A673 (cell line): ENCODE measurements around the gene PRB4. TPM values are rescaled to one million over a fixed set of nuclear protein-coding genes. Genes with fewer than 3 reads are reported as not detected.

Experiments
- BruUV-seq: library from RNA; stranded (reverse); fragments of 400-500 nt; replicated peaks from 2 replicates; lab custom pipeline; 2021; lab: Mats Ljungman, UMichigan
- CTCF ChIA-PET: fragments of 300-600 bp; sonication (Branson Sonifier 250); formaldehyde crosslinking; loops from one replicate; lab custom pipeline; 2022; ENCODE audit warnings: antibody characterized with exemption; lab: Charles Lee
- POLR2A ChIA-PET: fragments of 300-600 bp; sonication (Branson Sonifier 250); formaldehyde crosslinking; loops from one replicate; lab custom pipeline; 2022; ENCODE audit warnings: antibody characterized with exemption; ENCODE audit not compliant: low non-redundant PET; lab: Charles Lee
- DNase-seq: peaks from one replicate; pipeline ENCODE4 v3.0.0-alpha.2; 2015; ENCODE audit warnings: low spot score
- H3K27ac ChIP-seq: fragments of 200-600 bp; sonication (generic); 2 replicates; pipeline ENCODE4 v1.5.1; 2016; ENCODE audit warnings: mixed run types, low read depth, mild to moderate bottlenecking, mixed read lengths, antibody characterized with exemption, low read length; ENCODE audit not compliant: poor library complexity, severe bottlenecking
- H3K27me3 ChIP-seq: fragments of 200-600 bp; sonication (generic); replicated peaks from 2 replicates; pipeline ENCODE4 v1.6.1; 2017; ENCODE audit warnings: mixed run types, low read depth, mild to moderate bottlenecking, mixed read lengths, antibody characterized with exemption, low read length; ENCODE audit not compliant: insufficient read depth, poor library complexity
- H3K36me3 ChIP-seq: fragments of 200-600 bp; sonication (generic); 2 replicates; pipeline ENCODE4 v1.6.1; 2016; ENCODE audit warnings: mixed run types, mild to moderate bottlenecking, mixed read lengths, antibody characterized with exemption, low read length; ENCODE audit not compliant: insufficient read depth, poor library complexity, severe bottlenecking
- H3K4me1 ChIP-seq: fragments of 200-600 bp; sonication (generic); 2 replicates; pipeline ENCODE4 v1.6.1; 2017; ENCODE audit warnings: mixed run types, mild to moderate bottlenecking, mixed read lengths, antibody characterized with exemption, low read length; ENCODE audit not compliant: insufficient read depth, poor library complexity, severe bottlenecking
- H3K4me3 ChIP-seq: fragments of 200-600 bp; sonication (generic); 2 replicates; pipeline ENCODE4 v1.5.1; 2016; ENCODE audit warnings: low read depth, mixed run types, mild to moderate bottlenecking, mixed read lengths, low read length; ENCODE audit not compliant: poor library complexity, severe bottlenecking
- H3K9me3 ChIP-seq: fragments of 200-600 bp; sonication (generic); 2 replicates; pipeline ENCODE4 v1.6.1; 2016; ENCODE audit warnings: mixed run types, low read depth, mild to moderate bottlenecking, mixed read lengths, antibody characterized with exemption, low read length; ENCODE audit not compliant: poor library complexity, severe bottlenecking
- CTCF ChIP-seq: fragments of 300-800, 200-600 bp; sonication (generic); conservative IDR thresholded peaks from 2 replicates; pipeline ENCODE4 v1.5.1; 2017; ENCODE audit warnings: low read depth, mild to moderate bottlenecking, antibody characterized with exemption, low read length, moderate library complexity, mixed read lengths
- EZH2 ChIP-seq: fragments of 200-600 bp; sonication (generic); IDR thresholded peaks from 2 replicates; pipeline ENCODE4 v1.6.1; 2017; ENCODE audit warnings: borderline replicate concordance, low read depth, mild to moderate bottlenecking, mixed read lengths, antibody characterized with exemption, low read length; ENCODE audit not compliant: poor library complexity, severe bottlenecking
- intact Hi-C: fragments of 100-400 bp; cut with micrococcal nuclease; formaldehyde crosslinking; loops from one replicate; pipeline ENCODE4 v1.10.0; 2022; ENCODE audit not compliant: unreplicated experiment
- total RNA-seq: library from RNA; stranded (reverse); gene quantifications from 2 replicates; pipeline ENCODE4 v1.2.3, GENCODE V29; 2021

The PRB4 gene
- total RNA-seq, 1 experiment from 2014 or later = not detected

- Histone ChIP-seq H3K4me1 (no peaks in the 10 kb centered on the region), H3K27me3 (no peaks in the 10 kb centered on the region), H3K36me3 (no peaks in the 10 kb centered on the region), H3K4me3 (no peak overlapping the region), H3K9me3 (no peaks in the 10 kb centered on the region), H3K27ac (no peak overlapping the region)
- BruUV-seq = no TSS peak
- TF ChIP-seq EZH2 = no peak
- TF ChIP-seq CTCF = no peak
- intact Hi-C loops = no loop called here
- ChIA-PET CTCF (no interaction called here), POLR2A (no interaction called here)
- DNase-seq = no peak
These were observed 45.7 kb downstream of the PRB4 start for GRCh38 chr12:11264501-11264900.

Other genes starting within 250 kb of the PRB4 start
- gene TAS2R46, start 248.1 kb downstream of the PRB4 start, total RNA-seq = 2.2 and 3.1 TPM in 2 replicates
- 2.3 and 2.6 TPM in 2 replicates for gene TAS2R43, start 218.1 kb downstream of the PRB4 start, total RNA-seq
- gene TAS2R30, start 175.8 kb downstream of the PRB4 start, total RNA-seq = 3.5 and 3.7 TPM in 2 replicates
- 12.6 and 15.7 TPM in 2 replicates for gene SMIM10L1, start 139.2 kb downstream of the PRB4 start, total RNA-seq
- gene TAS2R42, start 123.5 kb downstream of the PRB4 start, total RNA-seq = not detected in 2 replicates
- gene PRB3, start 40.7 kb downstream of the PRB4 start, total RNA-seq = not detected in 2 replicates
- gene PRB2, start 85.1 kb upstream of the PRB4 start, total RNA-seq = not detected in 2 replicates